Measurements from ENCODE around the gene PTPN6.
A peak's percentile ranks its signal among the peaks of the same experiment; 100 is the strongest.

PTPN6 gene

DNA sequence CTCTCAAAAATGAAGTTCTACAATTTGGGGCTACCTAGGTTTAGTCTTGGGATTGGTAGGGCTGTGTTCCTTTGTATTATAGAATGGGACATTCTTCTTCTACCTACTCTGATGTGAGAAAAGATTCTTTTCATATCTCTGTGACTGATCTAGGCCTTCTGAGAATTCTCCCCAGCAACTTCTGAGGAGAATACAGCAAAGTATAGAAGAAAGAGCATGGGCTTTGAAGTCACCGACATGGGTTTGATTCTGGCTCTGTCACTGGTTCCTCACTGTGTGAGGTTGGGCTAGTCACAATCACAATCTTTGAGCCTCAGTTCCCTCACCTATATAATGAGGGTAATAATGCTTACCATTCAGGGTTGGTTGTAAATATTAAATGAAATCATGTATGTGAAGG, 18.4 kb upstream of the PTPN6 start:
- peaks cover 8 to 38% of the 10 kb centered on the region in 2 donors for H3K36me3 ChIP-seq (ENCODE audit: control insufficient read depth in 1 of 2, insufficient read depth in 2 of 2, low read length in 2 of 2)
- no peak overlapping the region for H3K9ac ChIP-seq (ENCODE audit: low read depth in 1 of 2, low read length in 2 of 2)
- no peak overlapping the region for H3K27ac ChIP-seq (ENCODE audit: low read depth, low read length)
- H3K9me3 ChIP-seq (ENCODE audit: control insufficient read depth in 1 of 2, low read length in 2 of 2): no peaks in the 10 kb centered on the region
- no peak overlapping the region for H3K4me3 ChIP-seq (ENCODE audit: low read depth in 1 of 2, low read length in 2 of 2)
- H3K27me3 ChIP-seq (ENCODE audit: control insufficient read depth in 1 of 2, insufficient read depth in 2 of 2, low read length in 2 of 2): no peaks in the 10 kb centered on the region
- peaks cover 25 to 38% of the 10 kb centered on the region in 2 donors for H3K4me1 ChIP-seq (ENCODE audit: control insufficient read depth in 1 of 2, insufficient read depth in 2 of 2, low read length in 2 of 2)

GRCh38 chr12:6934110-6934509, 17.0 kb upstream of the PTPN6 start:
- H3K9me3 ChIP-seq (ENCODE audit: control insufficient read depth in 1 of 2, low read length in 2 of 2): no peaks in the 10 kb centered on the region
- no peak overlapping the region for H3K9ac ChIP-seq (ENCODE audit: low read depth in 1 of 2, low read length in 2 of 2)

GRCh38 chr12:6935371-6936193, 15.6 kb upstream of the PTPN6 start:
- H3K27ac ChIP-seq (ENCODE audit: low read depth, low read length): no peak overlapping the region
- peaks cover 8 to 46% of the 10 kb centered on the region in 2 donors for H3K36me3 ChIP-seq (ENCODE audit: control insufficient read depth in 1 of 2, insufficient read depth in 2 of 2, low read length in 2 of 2)
- H3K4me1 ChIP-seq (ENCODE audit: control insufficient read depth in 1 of 2, insufficient read depth in 2 of 2, low read length in 2 of 2): peaks cover 14 to 31% of the 10 kb centered on the region in 2 donors
- no peaks in the 10 kb centered on the region for H3K9me3 ChIP-seq (ENCODE audit: control insufficient read depth in 1 of 2, low read length in 2 of 2)
- H3K9ac ChIP-seq (ENCODE audit: low read depth in 1 of 2, low read length in 2 of 2): no peak overlapping the region
- H3K27me3 ChIP-seq (ENCODE audit: control insufficient read depth in 1 of 2, insufficient read depth in 2 of 2, low read length in 2 of 2): no peaks in the 10 kb centered on the region
- no peak overlapping the region for H3K4me3 ChIP-seq (ENCODE audit: low read depth in 1 of 2, low read length in 2 of 2)

More at GRCh38 chr12:6934110-6934509, 17.0 kb upstream of the PTPN6 start:
- H3K27me3 ChIP-seq (ENCODE audit: control insufficient read depth in 1 of 2, insufficient read depth in 2 of 2, low read length in 2 of 2): no peaks in the 10 kb centered on the region
- peaks cover 26 to 43% of the 10 kb centered on the region in 2 donors for H3K4me1 ChIP-seq (ENCODE audit: control insufficient read depth in 1 of 2, insufficient read depth in 2 of 2, low read length in 2 of 2)
- H3K4me3 ChIP-seq (ENCODE audit: low read depth in 1 of 2, low read length in 2 of 2): no peak overlapping the region
- H3K36me3 ChIP-seq (ENCODE audit: control insufficient read depth in 1 of 2, insufficient read depth in 2 of 2, low read length in 2 of 2): peaks cover 8 to 40% of the 10 kb centered on the region in 2 donors
- H3K27ac ChIP-seq (ENCODE audit: low read depth, low read length): no peak overlapping the region

DNA sequence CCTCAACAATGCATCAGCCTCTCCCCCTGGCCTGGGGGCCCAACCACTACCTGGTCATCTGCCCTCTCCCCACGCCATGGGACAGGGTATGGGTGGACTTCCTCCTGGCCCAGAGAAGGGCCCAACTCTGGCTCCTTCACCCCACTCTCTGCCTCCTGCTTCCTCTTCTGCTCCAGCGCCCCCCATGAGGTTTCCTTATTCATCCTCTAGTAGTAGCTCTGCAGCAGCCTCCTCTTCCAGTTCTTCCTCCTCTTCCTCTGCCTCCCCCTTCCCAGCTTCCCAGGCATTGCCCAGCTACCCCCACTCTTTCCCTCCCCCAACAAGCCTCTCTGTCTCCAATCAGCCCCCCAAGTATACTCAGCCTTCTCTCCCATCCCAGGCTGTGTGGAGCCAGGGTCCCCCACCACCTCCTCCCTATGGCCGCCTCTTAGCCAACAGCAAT, 14.9 kb upstream of the PTPN6 start:
- Histone ChIP-seq H3K27ac (ENCODE audit: low read depth, low read length) (no peak overlapping the region), H3K27me3 (ENCODE audit: control insufficient read depth in 1 of 2, insufficient read depth in 2 of 2, low read length in 2 of 2) (no peaks in the 10 kb centered on the region), H3K36me3 (ENCODE audit: control insufficient read depth in 1 of 2, insufficient read depth in 2 of 2, low read length in 2 of 2) (peaks cover 12 to 53% of the 10 kb centered on the region in 2 donors), H3K4me3 (ENCODE audit: low read depth in 1 of 2, low read length in 2 of 2) (no peak overlapping the region), H3K4me1 (ENCODE audit: control insufficient read depth in 1 of 2, insufficient read depth in 2 of 2, low read length in 2 of 2) (peaks cover 10 to 26% of the 10 kb centered on the region in 2 donors), H3K9me3 (ENCODE audit: control insufficient read depth in 1 of 2, low read length in 2 of 2) (no peaks in the 10 kb centered on the region), H3K9ac (ENCODE audit: low read depth in 1 of 2, low read length in 2 of 2) (no peak overlapping the region)

DNA sequence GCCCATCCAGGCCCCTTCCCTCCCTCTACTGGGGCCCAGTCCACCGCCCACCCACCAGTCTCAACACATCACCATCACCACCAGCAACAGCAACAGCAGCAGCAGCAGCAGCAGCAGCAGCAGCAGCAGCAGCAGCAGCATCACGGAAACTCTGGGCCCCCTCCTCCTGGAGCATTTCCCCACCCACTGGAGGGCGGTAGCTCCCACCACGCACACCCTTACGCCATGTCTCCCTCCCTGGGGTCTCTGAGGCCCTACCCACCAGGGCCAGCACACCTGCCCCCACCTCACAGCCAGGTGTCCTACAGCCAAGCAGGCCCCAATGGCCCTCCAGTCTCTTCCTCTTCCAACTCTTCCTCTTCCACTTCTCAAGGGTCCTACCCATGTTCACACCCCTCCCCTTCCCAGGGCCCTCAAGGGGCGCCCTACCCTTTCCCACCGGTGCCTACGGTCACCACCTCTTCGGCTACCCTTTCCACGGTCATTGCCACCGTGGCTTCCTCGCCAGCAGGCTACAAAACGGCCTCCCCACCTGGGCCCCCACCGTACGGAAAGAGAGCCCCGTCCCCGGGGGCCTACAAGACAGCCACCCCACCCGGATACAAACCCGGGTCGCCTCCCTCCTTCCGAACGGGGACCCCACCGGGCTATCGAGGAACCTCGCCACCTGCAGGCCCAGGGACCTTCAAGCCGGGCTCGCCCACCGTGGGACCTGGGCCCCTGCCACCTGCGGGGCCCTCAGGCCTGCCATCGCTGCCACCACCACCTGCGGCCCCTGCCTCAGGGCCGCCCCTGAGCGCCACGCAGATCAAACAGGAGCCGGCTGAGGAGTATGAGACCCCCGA, 14.3 kb upstream of the PTPN6 start:
- H3K27me3 ChIP-seq (ENCODE audit: control insufficient read depth in 1 of 2, insufficient read depth in 2 of 2, low read length in 2 of 2): no peaks in the 10 kb centered on the region
- peak overlapping the region; percentile 88 for H3K27ac ChIP-seq (ENCODE audit: low read depth, low read length)
- peaks cover 10 to 25% of the 10 kb centered on the region in 2 donors for H3K4me1 ChIP-seq (ENCODE audit: control insufficient read depth in 1 of 2, insufficient read depth in 2 of 2, low read length in 2 of 2)
- H3K9ac ChIP-seq (ENCODE audit: low read depth in 1 of 2, low read length in 2 of 2): peak overlapping the region; percentile 78 to 82
- H3K4me3 ChIP-seq (ENCODE audit: low read depth in 1 of 2, low read length in 2 of 2): peak overlapping the region; percentile 79 to 81
- peaks cover 17 to 58% of the 10 kb centered on the region in 2 donors for H3K36me3 ChIP-seq (ENCODE audit: control insufficient read depth in 1 of 2, insufficient read depth in 2 of 2, low read length in 2 of 2)
- no peaks in the 10 kb centered on the region for H3K9me3 ChIP-seq (ENCODE audit: control insufficient read depth in 1 of 2, low read length in 2 of 2)

DNA sequence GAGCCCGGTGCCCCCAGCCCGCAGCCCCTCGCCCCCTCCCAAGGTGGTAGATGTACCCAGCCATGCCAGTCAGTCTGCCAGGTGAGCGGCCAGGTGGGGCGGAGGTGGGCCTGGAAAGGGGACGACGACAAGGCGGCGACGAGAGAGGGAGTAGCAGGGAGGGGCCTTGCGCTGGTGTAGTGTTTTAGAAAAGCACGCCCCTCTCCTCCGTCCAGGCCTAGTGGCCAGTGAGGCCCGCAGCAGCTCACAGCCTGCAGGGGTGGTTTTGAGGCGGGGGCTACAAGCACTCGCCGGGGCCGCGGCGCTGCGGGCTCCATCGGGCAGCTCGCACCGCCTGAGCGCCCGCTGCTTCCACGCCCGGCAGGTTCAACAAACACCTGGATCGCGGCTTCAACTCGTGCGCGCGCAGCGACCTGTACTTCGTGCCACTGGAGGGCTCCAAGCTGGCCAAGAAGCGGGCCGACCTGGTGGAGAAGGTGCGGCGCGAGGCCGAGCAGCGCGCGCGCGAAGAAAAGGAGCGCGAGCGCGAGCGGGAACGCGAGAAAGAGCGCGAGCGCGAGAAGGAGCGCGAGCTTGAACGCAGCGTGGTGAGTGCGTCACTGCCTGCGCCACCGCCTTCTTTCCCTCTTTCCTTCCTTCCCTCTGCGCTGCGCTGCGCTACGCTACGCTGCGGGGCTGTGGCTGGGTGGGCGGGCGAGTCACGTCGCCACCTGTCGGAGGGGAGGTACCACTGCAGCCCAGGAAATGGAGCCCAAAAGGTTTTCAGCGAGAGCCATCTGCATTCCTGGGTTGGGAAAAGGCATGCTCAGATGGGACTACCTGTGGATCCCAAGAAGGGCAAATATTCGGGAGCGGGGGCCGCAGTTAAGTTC, 13.4 kb upstream of the PTPN6 start:
- Histone ChIP-seq H3K36me3 (ENCODE audit: control insufficient read depth in 1 of 2, insufficient read depth in 2 of 2, low read length in 2 of 2) (peaks cover 17 to 58% of the 10 kb centered on the region in 2 donors), H3K4me1 (ENCODE audit: control insufficient read depth in 1 of 2, insufficient read depth in 2 of 2, low read length in 2 of 2) (peaks cover 10 to 27% of the 10 kb centered on the region in 2 donors), H3K27ac (ENCODE audit: low read depth, low read length) (peak overlapping the region; percentile 88), H3K9ac (ENCODE audit: low read depth in 1 of 2, low read length in 2 of 2) (peak overlapping the region; percentile 78 to 82), H3K4me3 (ENCODE audit: low read depth in 1 of 2, low read length in 2 of 2) (peak overlapping the region; percentile 79 to 81), H3K27me3 (ENCODE audit: control insufficient read depth in 1 of 2, insufficient read depth in 2 of 2, low read length in 2 of 2) (no peaks in the 10 kb centered on the region), H3K9me3 (ENCODE audit: control insufficient read depth in 1 of 2, low read length in 2 of 2) (no peaks in the 10 kb centered on the region)

DNA sequence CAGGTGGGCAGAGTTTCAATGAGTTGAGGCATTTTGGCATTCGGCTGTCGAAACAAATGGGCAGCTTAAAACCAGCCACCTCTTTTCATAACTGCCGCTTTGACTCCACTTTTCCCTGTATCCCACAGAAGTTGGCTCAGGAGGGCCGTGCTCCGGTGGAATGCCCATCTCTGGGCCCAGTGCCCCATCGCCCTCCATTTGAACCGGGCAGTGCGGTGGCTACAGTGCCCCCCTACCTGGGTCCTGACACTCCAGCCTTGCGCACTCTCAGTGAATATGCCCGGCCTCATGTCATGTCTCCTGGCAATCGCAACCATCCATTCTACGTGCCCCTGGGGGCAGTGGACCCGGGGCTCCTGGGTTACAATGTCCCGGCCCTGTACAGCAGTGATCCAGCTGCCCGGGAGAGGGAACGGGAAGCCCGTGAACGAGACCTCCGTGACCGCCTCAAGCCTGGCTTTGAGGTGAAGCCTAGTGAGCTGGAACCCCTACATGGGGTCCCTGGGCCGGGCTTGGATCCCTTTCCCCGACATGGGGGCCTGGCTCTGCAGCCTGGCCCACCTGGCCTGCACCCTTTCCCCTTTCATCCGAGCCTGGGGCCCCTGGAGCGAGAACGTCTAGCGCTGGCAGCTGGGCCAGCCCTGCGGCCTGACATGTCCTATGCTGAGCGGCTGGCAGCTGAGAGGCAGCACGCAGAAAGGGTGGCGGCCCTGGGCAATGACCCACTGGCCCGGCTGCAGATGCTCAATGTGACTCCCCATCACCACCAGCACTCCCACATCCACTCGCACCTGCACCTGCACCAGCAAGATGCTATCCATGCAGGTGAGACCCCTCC, 12.6 kb upstream of the PTPN6 start:
- Histone ChIP-seq H3K27ac (ENCODE audit: low read depth, low read length) (no peak overlapping the region), H3K9me3 (ENCODE audit: control insufficient read depth in 1 of 2, low read length in 2 of 2) (no peaks in the 10 kb centered on the region), H3K4me1 (ENCODE audit: control insufficient read depth in 1 of 2, insufficient read depth in 2 of 2, low read length in 2 of 2) (peaks cover 10 to 31% of the 10 kb centered on the region in 2 donors), H3K36me3 (ENCODE audit: control insufficient read depth in 1 of 2, insufficient read depth in 2 of 2, low read length in 2 of 2) (peaks cover 17 to 52% of the 10 kb centered on the region in 2 donors), H3K9ac (ENCODE audit: low read depth in 1 of 2, low read length in 2 of 2) (peak overlapping the region in 1 of 2 donors; percentile 82), H3K27me3 (ENCODE audit: control insufficient read depth in 1 of 2, insufficient read depth in 2 of 2, low read length in 2 of 2) (no peaks in the 10 kb centered on the region), H3K4me3 (ENCODE audit: low read depth in 1 of 2, low read length in 2 of 2) (no peak overlapping the region)

DNA sequence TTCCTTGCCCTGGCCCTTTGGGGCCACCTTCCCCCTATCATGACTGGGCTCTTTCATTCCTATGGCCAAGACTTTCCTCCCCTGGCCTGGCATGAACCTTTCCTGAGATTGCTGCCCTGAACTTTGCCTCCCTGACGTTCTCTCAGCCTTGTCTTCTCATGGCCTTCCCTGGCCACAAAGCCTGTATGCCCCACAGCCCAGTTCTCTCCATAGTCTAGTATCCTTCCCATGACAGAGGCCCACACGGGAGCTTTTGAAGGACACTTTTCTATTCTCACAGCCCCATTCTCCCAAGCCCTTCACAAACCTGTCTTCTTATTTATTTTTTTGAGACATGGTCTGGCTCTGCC, 12.0 kb upstream of the PTPN6 start:
- peaks cover 17 to 46% of the 10 kb centered on the region in 2 donors for H3K36me3 ChIP-seq (ENCODE audit: control insufficient read depth in 1 of 2, insufficient read depth in 2 of 2, low read length in 2 of 2)

GRCh38 chr12:6941267-6941666, 9.9 kb upstream of the PTPN6 start:
- Histone ChIP-seq H3K36me3 (ENCODE audit: control insufficient read depth in 1 of 2, insufficient read depth in 2 of 2, low read length in 2 of 2) (peaks cover 9 to 25% of the 10 kb centered on the region in 2 donors), H3K27ac (ENCODE audit: low read depth, low read length) (no peak overlapping the region), H3K9me3 (ENCODE audit: control insufficient read depth in 1 of 2, low read length in 2 of 2) (no peaks in the 10 kb centered on the region), H3K9ac (ENCODE audit: low read depth in 1 of 2, low read length in 2 of 2) (peak overlapping the region in 1 of 2 donors; percentile 28), H3K27me3 (ENCODE audit: control insufficient read depth in 1 of 2, insufficient read depth in 2 of 2, low read length in 2 of 2) (no peaks in the 10 kb centered on the region), H3K4me3 (ENCODE audit: low read depth in 1 of 2, low read length in 2 of 2) (no peak overlapping the region), H3K4me1 (ENCODE audit: control insufficient read depth in 1 of 2, insufficient read depth in 2 of 2, low read length in 2 of 2) (peaks cover 25 to 53% of the 10 kb centered on the region in 2 donors)

More for the DNA sequence above, 12.0 kb upstream of the PTPN6 start:
- Histone ChIP-seq H3K4me3 (ENCODE audit: low read depth in 1 of 2, low read length in 2 of 2) (no peak overlapping the region), H3K4me1 (ENCODE audit: control insufficient read depth in 1 of 2, insufficient read depth in 2 of 2, low read length in 2 of 2) (peaks cover 10 to 32% of the 10 kb centered on the region in 2 donors), H3K27ac (ENCODE audit: low read depth, low read length) (no peak overlapping the region), H3K9me3 (ENCODE audit: control insufficient read depth in 1 of 2, low read length in 2 of 2) (no peaks in the 10 kb centered on the region), H3K9ac (ENCODE audit: low read depth in 1 of 2, low read length in 2 of 2) (no peak overlapping the region), H3K27me3 (ENCODE audit: control insufficient read depth in 1 of 2, insufficient read depth in 2 of 2, low read length in 2 of 2) (no peaks in the 10 kb centered on the region)

All from duodenal mucosa (tissue), 2 donors.